Gastrocnemius medialis (tissue), 4 donors: Measurements from ENCODE around the gene PFKP.

ENCODE experiments used
- POLR2A ChIP-seq, 2 donors: fragments of 450-650 bp; IDR thresholded peaks; one replicate each; pipeline ENCODE4 v1.6.1; 2017; ENCODE audit warnings: antibody characterized with exemption in 2 of 2, mild to moderate bottlenecking in 2 of 2, moderate library complexity in 2 of 2
- TF ChIP-seq, protein P1 (sequence below), 5 experiments: fragments of 450-650 bp in 3 of 5; fragments of 200-600 bp in 2 of 5; sonication (generic) in 2 of 5; IDR thresholded peaks in 4 of 5; conservative IDR thresholded peaks in 1 of 5; 1 replicate in 4 of 5; 2 replicates in 1 of 5; pipeline ENCODE4 v1.5.1; 2016 to 2019; ENCODE audit warnings: antibody characterized with exemption in 5 of 5, mild to moderate bottlenecking in 3 of 5, moderate library complexity in 3 of 5

- TF ChIP-seq, protein P1, sequence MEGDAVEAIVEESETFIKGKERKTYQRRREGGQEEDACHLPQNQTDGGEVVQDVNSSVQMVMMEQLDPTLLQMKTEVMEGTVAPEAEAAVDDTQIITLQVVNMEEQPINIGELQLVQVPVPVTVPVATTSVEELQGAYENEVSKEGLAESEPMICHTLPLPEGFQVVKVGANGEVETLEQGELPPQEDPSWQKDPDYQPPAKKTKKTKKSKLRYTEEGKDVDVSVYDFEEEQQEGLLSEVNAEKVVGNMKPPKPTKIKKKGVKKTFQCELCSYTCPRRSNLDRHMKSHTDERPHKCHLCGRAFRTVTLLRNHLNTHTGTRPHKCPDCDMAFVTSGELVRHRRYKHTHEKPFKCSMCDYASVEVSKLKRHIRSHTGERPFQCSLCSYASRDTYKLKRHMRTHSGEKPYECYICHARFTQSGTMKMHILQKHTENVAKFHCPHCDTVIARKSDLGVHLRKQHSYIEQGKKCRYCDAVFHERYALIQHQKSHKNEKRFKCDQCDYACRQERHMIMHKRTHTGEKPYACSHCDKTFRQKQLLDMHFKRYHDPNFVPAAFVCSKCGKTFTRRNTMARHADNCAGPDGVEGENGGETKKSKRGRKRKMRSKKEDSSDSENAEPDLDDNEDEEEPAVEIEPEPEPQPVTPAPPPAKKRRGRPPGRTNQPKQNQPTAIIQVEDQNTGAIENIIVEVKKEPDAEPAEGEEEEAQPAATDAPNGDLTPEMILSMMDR (IDR thresholded peaks at IDR 0.05 in 4 of 5, conservative IDR thresholded peaks at IDR 0.05 in 1 of 5): no peak
- no peak for TF ChIP-seq POLR2A (IDR thresholded peaks at IDR 0.05)
Measured at GRCh38 chr10:3115685-3116084, 48.3 kb downstream of the PFKP start.
